Ishikawa (cell line): ENCODE data around the gene AUTS2.

ENCODE experiments used
- CEBPB ChIP-seq: IDR thresholded peaks from 2 replicates; pipeline ENCODE4 v1.6.1; 2012
- CREB1 ChIP-seq: IDR thresholded peaks from 2 replicates; pipeline ENCODE4 v1.6.1; 2012; ENCODE audit warnings: low read depth
- EGR1 ChIP-seq: IDR thresholded peaks from 2 replicates; pipeline ENCODE4 v1.6.1; 2012
- EP300 ChIP-seq: IDR thresholded peaks from 2 replicates; pipeline ENCODE4 v1.6.1; 2012; ENCODE audit warnings: borderline replicate concordance
- FOXM1 ChIP-seq: IDR thresholded peaks from 2 replicates; pipeline ENCODE4 v1.6.1; 2012; ENCODE audit warnings: low read depth, borderline replicate concordance
- NFIC ChIP-seq: IDR thresholded peaks from 2 replicates; pipeline ENCODE4 v1.6.1; 2012
- RAD21 ChIP-seq: IDR thresholded peaks from 2 replicates; pipeline ENCODE4 v1.6.1; 2012; ENCODE audit warnings: low read depth
- REST ChIP-seq: IDR thresholded peaks from 2 replicates; pipeline ENCODE4 v1.6.1; 2012; ENCODE audit warnings: low read depth, mild to moderate bottlenecking
- TAF1 ChIP-seq: IDR thresholded peaks from 2 replicates; pipeline ENCODE4 v1.6.1; 2012; ENCODE audit warnings: low read depth, mild to moderate bottlenecking
- TCF12 ChIP-seq: IDR thresholded peaks from 2 replicates; pipeline ENCODE4 v1.6.1; 2012; ENCODE audit warnings: low read depth
- TEAD4 ChIP-seq: IDR thresholded peaks from 2 replicates; pipeline ENCODE4 v1.6.1; 2012
- USF1 ChIP-seq: IDR thresholded peaks from 2 replicates; pipeline ENCODE4 v1.6.1; 2012
- YY1 ChIP-seq: IDR thresholded peaks from 2 replicates; pipeline ENCODE4 v1.6.1; 2012; ENCODE audit warnings: low read depth
- ZBTB7A ChIP-seq: IDR thresholded peaks from 2 replicates; pipeline ENCODE4 v1.6.1; 2012; ENCODE audit warnings: low read depth
- TF ChIP-seq, protein P1 (sequence below): IDR thresholded peaks from 2 replicates; pipeline ENCODE4 v1.6.1; 2012

Gene AUTS2

DNA sequence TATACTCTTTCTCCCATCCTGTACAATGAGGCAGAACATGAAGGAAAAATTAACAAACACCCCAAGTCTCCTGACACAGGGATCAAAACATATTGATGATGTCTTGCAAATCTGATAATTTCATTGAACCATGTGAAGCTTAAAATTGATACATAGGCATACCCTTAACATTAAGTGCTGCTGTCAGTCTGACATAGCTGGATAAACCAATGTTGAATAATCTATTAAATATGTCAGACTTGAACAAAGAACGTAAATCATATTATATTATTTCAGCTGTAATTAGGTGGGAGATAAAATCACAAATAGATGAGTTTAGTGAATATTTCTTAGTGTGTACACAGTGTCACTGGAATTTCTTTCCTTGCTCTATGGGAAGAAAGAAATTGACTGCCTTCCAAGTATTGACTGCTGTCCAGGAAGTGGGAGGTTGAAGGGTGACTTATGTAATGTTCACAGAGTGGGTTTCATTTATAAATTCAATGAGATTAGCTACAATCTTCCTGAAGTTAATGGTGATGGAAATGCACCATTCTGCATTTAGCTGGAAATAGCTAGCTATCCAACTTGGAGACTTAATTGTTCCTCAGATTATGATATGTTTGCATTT, 170.8 kb downstream of the AUTS2 start:
- no peak for TF ChIP-seq TEAD4
- no peak for TF ChIP-seq REST
- no peak for TF ChIP-seq TCF12
- TF ChIP-seq RAD21: no peak
- TF ChIP-seq CEBPB: no peak
- TF ChIP-seq EP300: no peak
- no peak for TF ChIP-seq USF1
- TF ChIP-seq, protein P1, sequence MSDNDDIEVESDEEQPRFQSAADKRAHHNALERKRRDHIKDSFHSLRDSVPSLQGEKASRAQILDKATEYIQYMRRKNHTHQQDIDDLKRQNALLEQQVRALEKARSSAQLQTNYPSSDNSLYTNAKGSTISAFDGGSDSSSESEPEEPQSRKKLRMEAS: no peak
- TF ChIP-seq TAF1: no peak
- no peak for TF ChIP-seq YY1
- TF ChIP-seq FOXM1: no peak
- TF ChIP-seq NFIC: no peak
- TF ChIP-seq CREB1: no peak
- TF ChIP-seq ZBTB7A: no peak
- no peak for TF ChIP-seq EGR1

- TF ChIP-seq USF1: no peak
- TF ChIP-seq, protein P1: no peak
- no peak for TF ChIP-seq REST
- no peak for TF ChIP-seq ZBTB7A
- TF ChIP-seq TCF12: no peak
- no peak for TF ChIP-seq TAF1
- TF ChIP-seq EGR1: no peak
- no peak for TF ChIP-seq RAD21
Measured at GRCh38 chr7:69769826-69770225, 171.6 kb downstream of the AUTS2 start.

- no peak for TF ChIP-seq USF1
- TF ChIP-seq ZBTB7A: no peak
- no peak for TF ChIP-seq REST
- no peak for TF ChIP-seq NFIC
- TF ChIP-seq TEAD4: no peak
- TF ChIP-seq EP300: no peak
Measured at GRCh38 chr7:69770613-69771012, 172.3 kb downstream of the AUTS2 start.

DNA sequence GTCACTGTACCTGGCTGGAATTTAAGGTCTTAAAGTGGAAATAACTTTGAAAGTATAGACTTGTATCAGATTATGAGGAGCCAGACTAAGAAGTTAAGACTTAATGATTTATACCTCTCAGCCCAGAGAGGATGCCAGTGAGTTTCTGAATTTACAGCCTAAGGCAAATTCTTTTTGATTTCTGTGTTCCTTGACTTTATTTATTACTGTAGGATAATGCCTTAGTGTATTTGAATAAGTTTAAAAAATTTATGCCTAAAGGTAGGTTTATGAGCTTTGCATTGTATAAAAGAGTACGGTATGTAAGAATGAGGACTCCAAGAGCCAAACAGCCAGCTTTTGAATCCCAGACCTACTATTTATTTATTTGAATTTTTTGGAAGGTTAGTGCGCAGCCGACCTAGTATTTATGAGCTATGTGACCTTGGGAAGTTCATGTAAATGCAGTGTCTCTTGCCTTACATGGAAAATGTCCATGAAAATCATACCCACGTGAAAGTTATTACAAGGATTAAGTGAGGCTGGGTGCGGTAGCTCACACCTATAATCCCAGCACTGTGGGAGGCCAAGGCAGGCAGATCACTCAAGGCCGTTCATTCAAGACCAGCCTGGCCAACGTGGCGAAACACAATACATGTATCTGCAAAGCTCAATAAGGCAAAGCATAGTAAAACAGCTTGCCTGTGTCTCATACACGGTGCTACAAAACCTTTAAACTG, 174.6 kb downstream of the AUTS2 start:
- no peak for TF ChIP-seq CEBPB
- TF ChIP-seq CREB1: no peak
- TF ChIP-seq TAF1: no peak
- no peak for TF ChIP-seq EGR1
- TF ChIP-seq TCF12: no peak
- TF ChIP-seq NFIC: no peak
- no peak for TF ChIP-seq RAD21
- TF ChIP-seq TEAD4: no peak
- no peak for TF ChIP-seq YY1
- TF ChIP-seq USF1: no peak
- no peak for TF ChIP-seq ZBTB7A
- TF ChIP-seq EP300: no peak
- no peak for TF ChIP-seq REST
- TF ChIP-seq, protein P1: no peak
- no peak for TF ChIP-seq FOXM1
